HCT116 (cell line): ENCODE results near the gene PSMB7.

Experiments
- EZH2 ChIP-seq: fragments of 200-600 bp; sonication (generic); IDR thresholded peaks from 2 replicates; pipeline ENCODE4 v1.6.1; 2017; ENCODE audit warnings: antibody characterized with exemption, mixed run types
- YY1 ChIP-seq: IDR thresholded peaks from 2 replicates; pipeline ENCODE4 v1.6.1; 2011; ENCODE audit warnings: low read length, low read depth, moderate library complexity, mild to moderate bottlenecking; ENCODE audit not compliant: insufficient replicate concordance; ENCODE audit errors: extremely low read depth
- TF ChIP-seq, protein P1 (sequence below): IDR thresholded peaks from 2 replicates; pipeline ENCODE4 v1.6.1; 2012; ENCODE audit warnings: low read depth

DNA sequence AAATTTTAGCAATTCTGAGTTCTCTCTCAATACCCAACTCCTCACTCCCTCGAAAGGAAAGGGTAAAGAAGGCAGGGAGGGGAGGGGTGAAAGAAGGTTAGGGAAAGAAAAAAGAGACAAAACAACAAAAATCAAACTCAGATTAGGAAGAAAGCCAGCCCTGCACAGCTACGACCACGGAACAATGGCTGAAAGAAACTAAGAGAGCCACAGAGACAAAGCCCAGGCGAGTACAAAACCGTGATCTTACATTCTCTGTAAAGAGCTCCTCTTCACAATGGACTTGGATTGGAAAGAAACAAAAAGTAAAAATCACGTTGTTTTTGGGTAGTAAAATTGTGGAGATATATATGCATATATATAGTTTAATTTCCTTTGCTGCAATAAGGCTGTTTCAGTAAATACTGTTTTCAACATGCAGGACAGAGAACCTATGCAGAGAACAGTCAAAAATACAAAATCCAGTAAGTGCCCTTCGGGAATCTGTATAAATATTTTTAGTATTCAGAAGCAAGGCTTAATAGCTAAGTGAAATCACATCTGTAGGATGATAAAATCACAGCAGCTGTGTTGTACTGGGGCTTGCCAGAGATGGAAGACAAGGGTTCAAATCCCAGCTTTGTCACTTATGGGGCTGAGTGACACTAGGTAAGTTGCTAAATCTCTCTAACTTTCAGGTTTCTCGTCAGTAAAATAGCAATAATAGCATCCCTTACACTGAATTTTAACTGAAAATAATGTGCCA lies 16.9 kb downstream of the PSMB7 start:
- TF ChIP-seq YY1 (no peak), EZH2 (no peak)
- TF ChIP-seq, protein P1, sequence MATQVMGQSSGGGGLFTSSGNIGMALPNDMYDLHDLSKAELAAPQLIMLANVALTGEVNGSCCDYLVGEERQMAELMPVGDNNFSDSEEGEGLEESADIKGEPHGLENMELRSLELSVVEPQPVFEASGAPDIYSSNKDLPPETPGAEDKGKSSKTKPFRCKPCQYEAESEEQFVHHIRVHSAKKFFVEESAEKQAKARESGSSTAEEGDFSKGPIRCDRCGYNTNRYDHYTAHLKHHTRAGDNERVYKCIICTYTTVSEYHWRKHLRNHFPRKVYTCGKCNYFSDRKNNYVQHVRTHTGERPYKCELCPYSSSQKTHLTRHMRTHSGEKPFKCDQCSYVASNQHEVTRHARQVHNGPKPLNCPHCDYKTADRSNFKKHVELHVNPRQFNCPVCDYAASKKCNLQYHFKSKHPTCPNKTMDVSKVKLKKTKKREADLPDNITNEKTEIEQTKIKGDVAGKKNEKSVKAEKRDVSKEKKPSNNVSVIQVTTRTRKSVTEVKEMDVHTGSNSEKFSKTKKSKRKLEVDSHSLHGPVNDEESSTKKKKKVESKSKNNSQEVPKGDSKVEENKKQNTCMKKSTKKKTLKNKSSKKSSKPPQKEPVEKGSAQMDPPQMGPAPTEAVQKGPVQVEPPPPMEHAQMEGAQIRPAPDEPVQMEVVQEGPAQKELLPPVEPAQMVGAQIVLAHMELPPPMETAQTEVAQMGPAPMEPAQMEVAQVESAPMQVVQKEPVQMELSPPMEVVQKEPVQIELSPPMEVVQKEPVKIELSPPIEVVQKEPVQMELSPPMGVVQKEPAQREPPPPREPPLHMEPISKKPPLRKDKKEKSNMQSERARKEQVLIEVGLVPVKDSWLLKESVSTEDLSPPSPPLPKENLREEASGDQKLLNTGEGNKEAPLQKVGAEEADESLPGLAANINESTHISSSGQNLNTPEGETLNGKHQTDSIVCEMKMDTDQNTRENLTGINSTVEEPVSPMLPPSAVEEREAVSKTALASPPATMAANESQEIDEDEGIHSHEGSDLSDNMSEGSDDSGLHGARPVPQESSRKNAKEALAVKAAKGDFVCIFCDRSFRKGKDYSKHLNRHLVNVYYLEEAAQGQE: no peak
